Pericardium fibroblast (primary cell): ENCODE results near the gene USP3. TPM values are rescaled to one million over a fixed set of nuclear protein-coding genes. Genes with fewer than 3 reads are reported as not detected.

Experiments used
- total RNA-seq: library from RNA; depleted of rRNA; stranded (reverse); fragments of >200 nt; gene quantifications from 2 replicates; pipeline ENCODE4 v1.2.3, GENCODE V29; 2015

Gene USP3, protein sequence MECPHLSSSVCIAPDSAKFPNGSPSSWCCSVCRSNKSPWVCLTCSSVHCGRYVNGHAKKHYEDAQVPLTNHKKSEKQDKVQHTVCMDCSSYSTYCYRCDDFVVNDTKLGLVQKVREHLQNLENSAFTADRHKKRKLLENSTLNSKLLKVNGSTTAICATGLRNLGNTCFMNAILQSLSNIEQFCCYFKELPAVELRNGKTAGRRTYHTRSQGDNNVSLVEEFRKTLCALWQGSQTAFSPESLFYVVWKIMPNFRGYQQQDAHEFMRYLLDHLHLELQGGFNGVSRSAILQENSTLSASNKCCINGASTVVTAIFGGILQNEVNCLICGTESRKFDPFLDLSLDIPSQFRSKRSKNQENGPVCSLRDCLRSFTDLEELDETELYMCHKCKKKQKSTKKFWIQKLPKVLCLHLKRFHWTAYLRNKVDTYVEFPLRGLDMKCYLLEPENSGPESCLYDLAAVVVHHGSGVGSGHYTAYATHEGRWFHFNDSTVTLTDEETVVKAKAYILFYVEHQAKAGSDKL
- total RNA-seq, result 21.9 and 36.9 TPM in 2 replicates

DNA sequence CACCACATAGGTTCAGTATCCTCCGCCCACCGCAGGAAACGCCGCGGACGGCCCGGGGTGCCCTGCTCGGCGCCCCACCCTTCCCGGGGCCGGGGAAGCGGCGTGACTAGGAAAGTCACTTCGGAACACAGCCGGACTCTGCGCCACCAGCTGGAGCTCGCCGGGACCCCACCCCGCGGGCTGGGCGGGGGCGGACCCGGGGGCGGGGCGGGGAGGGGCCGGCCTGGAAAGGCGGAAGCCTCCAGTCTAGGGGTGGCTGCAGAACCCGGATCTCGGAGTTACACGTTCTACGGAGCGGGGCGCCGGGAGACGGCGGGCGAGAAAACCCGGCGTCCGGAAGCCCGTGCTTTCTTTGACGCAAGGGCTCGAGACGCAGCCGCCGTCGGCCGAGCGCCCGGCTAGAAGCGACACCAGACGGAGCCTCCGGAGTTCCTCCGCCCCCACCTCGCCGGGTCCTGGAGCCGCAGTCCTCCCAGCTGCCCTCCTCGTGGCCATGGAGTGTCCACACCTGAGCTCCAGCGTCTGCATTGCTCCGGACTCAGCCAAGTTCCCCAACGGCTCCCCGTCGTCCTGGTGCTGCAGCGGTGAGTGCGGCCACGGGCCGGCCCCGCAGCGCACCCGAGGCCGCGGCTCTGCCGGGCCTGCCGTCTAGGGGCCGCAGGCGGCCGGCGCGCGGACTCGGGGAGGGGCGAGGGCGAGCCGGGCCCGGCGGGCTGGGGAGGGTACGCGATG, at the start of gene USP3:
TSS of gene USP3 (plus strand) at position 347 of the 732 bp plus-strand sequence. CDS start at position 494, 147 bp downstream.

DNA sequence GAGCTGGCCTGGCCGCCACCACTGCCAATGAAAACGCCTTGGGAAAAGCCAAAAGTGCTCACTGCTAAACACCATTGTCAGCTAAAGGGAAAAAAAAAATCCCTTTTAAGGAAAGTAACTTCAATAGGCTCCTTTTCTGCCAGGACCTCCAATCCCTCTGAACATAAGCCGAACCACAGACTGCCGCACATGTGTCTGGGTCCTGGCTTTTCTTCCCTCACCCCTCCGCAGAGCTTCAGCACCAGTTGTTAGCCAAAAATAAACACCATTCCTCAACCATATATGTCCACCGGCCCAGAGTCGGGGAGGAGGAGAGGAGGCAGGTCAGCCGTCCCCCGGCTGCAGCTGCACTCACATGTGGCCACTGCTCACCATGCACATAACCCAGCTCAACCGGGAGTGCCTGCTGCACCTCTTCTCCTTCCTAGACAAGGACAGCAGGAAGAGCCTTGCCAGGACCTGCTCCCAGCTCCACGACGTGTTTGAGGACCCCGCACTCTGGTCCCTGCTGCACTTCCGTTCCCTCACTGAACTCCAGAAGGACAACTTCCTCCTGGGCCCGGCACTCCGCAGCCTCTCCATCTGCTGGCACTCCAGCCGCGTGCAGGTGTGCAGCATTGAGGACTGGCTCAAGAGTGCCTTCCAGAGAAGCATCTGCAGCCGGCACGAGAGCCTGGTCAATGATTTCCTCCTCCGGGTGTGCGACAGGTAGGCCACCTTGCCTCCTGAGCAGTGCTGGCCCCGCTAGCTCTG, 92.8 kb downstream of the USP3 start, which contains the start of gene FBXL22:
TSS of gene FBXL22 (plus strand) at position 350 of the 753 bp plus-strand sequence. CDS start at position 356, 6 bp downstream.

Other genes starting within 250 kb of the USP3 start
- gene APH1B, start 227.0 kb upstream of the USP3 start, total RNA-seq, result 9.8 and 11.5 TPM in 2 replicates
- 4.3 and 26.5 TPM in 2 replicates for gene CA12, start 122.7 kb upstream of the USP3 start, total RNA-seq
- 0.09 and 0.12 TPM in 2 replicates for gene FBXL22, start 92.8 kb downstream of the USP3 start, total RNA-seq